Ascending aorta (tissue), 2 donors: Measurements from ENCODE around the gene SAP25. TPM values are rescaled to one million over a fixed set of nuclear protein-coding genes. Genes with fewer than 3 reads are reported as not detected.

Experiments
- DNase-seq, 2 donors: peaks; one replicate each; pipeline ENCODE4 v3.0.0-alpha.2; 2019; ENCODE audit warnings: low spot score in 2 of 2
- H3K27ac ChIP-seq, 2 donors: fragments of 200-600 bp; sonication (generic); one replicate each; pipeline ENCODE4 v1.5.1; 2016 to 2017; ENCODE audit warnings: mild to moderate bottlenecking in 1 of 2
- H3K27me3 ChIP-seq: fragments of 200-600 bp; sonication (generic); one replicate; pipeline ENCODE4 v1.5.1; 2017
- H3K36me3 ChIP-seq, 2 donors: fragments of 200-600 bp; sonication (generic); one replicate each; pipeline ENCODE4 v1.5.1; 2016
- H3K4me1 ChIP-seq, 2 donors: fragments of 200-600 bp; sonication (generic); one replicate each; pipeline ENCODE4 v1.5.1; 2016 to 2017; ENCODE audit warnings: mild to moderate bottlenecking in 1 of 2
- H3K4me3 ChIP-seq, 2 donors: fragments of 200-600 bp; sonication (generic); one replicate each; pipeline ENCODE4 v1.5.1; 2016 to 2017; ENCODE audit warnings: mild to moderate bottlenecking in 1 of 2
- H3K9me3 ChIP-seq, 2 donors: fragments of 200-600 bp; sonication (generic); one replicate each; pipeline ENCODE4 v1.5.1; 2016
- CTCF ChIP-seq, 3 experiments: fragments of 200-600 bp in 2 of 3; fragments of 450-650 bp in 1 of 3; sonication (generic) in 2 of 3; IDR thresholded peaks; one replicate each; pipeline ENCODE4 v1.5.1; 2016 to 2019; ENCODE audit warnings: antibody characterized with exemption in 3 of 3, mild to moderate bottlenecking in 1 of 3, moderate library complexity in 1 of 3
- intact Hi-C: fragments of 100-400 bp; cut with DNase I; formaldehyde crosslinking; loops from one replicate; pipeline ENCODE4 v1.15.1; 2023
- total RNA-seq: library from RNA; depleted of rRNA; stranded (reverse); fragments of >200 nt; gene quantifications from one replicate; pipeline ENCODE4 v1.1.0, GENCODE V29; 2016

Gene SAP25
- total RNA-seq, 1 donor from 2014 or later: 11.8 TPM

- Histone ChIP-seq H3K27me3 (no peaks in the 10 kb centered on the region), H3K4me3 (no peak overlapping the region), H3K4me1 (peaks cover 0 to 24% of the 10 kb centered on the region in 2 donors), H3K36me3 (no peaks in the 10 kb centered on the region), H3K9me3 (no peaks in the 10 kb centered on the region), H3K27ac (no peak overlapping the region)
- DNase-seq: no peak
- intact Hi-C loops: no loop called here
- TF ChIP-seq CTCF (IDR thresholded peaks at IDR 0.05): no peak
Measured at GRCh38 chr7:100606313-100606712, 32.6 kb upstream of the SAP25 start.

- Histone ChIP-seq H3K27ac (peak overlapping the region; percentile 87 to 88), H3K4me1 (peaks cover 0 to 24% of the 10 kb centered on the region in 2 donors), H3K27me3 (no peaks in the 10 kb centered on the region), H3K9me3 (no peaks in the 10 kb centered on the region), H3K36me3 (no peaks in the 10 kb centered on the region), H3K4me3 (peak overlapping the region; percentile 89 to 91)
- no peak for TF ChIP-seq CTCF (IDR thresholded peaks at IDR 0.05)
- no peak for DNase-seq
- intact Hi-C loops: loop anchor here (1.0 to 5.0 kb wide), 4 partner anchors 7 to 262 kb away; partner anchors contain the start of genes FBXO24, GNB2, LRCH4 and MOSPD3
Measured at GRCh38 chr7:100604976-100605911, 31.5 kb upstream of the SAP25 start.

- peak; percentile 39 to 60 (median 47) for TF ChIP-seq CTCF (IDR thresholded peaks at IDR 0.05)
- no peaks in the 10 kb centered on the region for H3K36me3 ChIP-seq
- no peaks in the 10 kb centered on the region for H3K9me3 ChIP-seq
- H3K27ac ChIP-seq: peak overlapping the region; percentile 87 to 88
- DNase-seq: peak in 1 of 2 donors; percentile 89
- no peaks in the 10 kb centered on the region for H3K27me3 ChIP-seq
- H3K4me3 ChIP-seq: peak overlapping the region; percentile 89 to 91
- intact Hi-C loops: loop anchor here (1.0 to 5.0 kb wide), 4 partner anchors 8 to 263 kb away; partner anchors contain the start of genes FBXO24, GNB2, LRCH4 and MOSPD3
- H3K4me1 ChIP-seq: peaks cover 0 to 24% of the 10 kb centered on the region in 2 donors
Measured at GRCh38 chr7:100604028-100604975, 30.6 kb upstream of the SAP25 start.

- TF ChIP-seq CTCF (IDR thresholded peaks at IDR 0.05): no peak
- H3K36me3 ChIP-seq: no peaks in the 10 kb centered on the region
- no peaks in the 10 kb centered on the region for H3K9me3 ChIP-seq
- no peaks in the 10 kb centered on the region for H3K27me3 ChIP-seq
- intact Hi-C loops: loop anchor here (1.0 to 5.0 kb wide), 4 partner anchors 9 to 264 kb away; partner anchors contain the start of genes FBXO24, GNB2, LRCH4 and MOSPD3
- H3K27ac ChIP-seq: peak overlapping the region; percentile 87 to 88
- DNase-seq: no peak
- H3K4me1 ChIP-seq: peaks cover 0 to 24% of the 10 kb centered on the region in 2 donors
- H3K4me3 ChIP-seq: peak overlapping the region; percentile 89 to 91
Measured at GRCh38 chr7:100603726-100604027, 30.0 kb upstream of the SAP25 start.
